H54 (cell line): ENCODE data around the gene CPD.
"Not testable (repeated sequence)": the region's sequence is repeated elsewhere in the genome, so short reads cannot be mapped to it uniquely, and the experiment has no call there.

ENCODE experiments used
- DNase-seq: peaks from one replicate; pipeline ENCODE4 v3.0.0; 2011; ENCODE audit warnings: low spot score, mixed read lengths; ENCODE audit not compliant: insufficient read length
- FAIRE-seq: peaks from 3 replicates; lab custom pipeline; 2011; peaks lifted over from hg19 to GRCh38; lab: Jason Lieb, UNC
- POLR2A ChIP-seq: IDR thresholded peaks from 2 replicates; pipeline ENCODE4 v1.6.1; 2011; ENCODE audit warnings: low read depth, mild to moderate bottlenecking, low read length

Gene CPD

GRCh38 chr17:30388321-30389179 is 9.8 kb downstream of the CPD start:
- no peak for FAIRE-seq
- no peak for DNase-seq
- no peak for TF ChIP-seq POLR2A

DNA sequence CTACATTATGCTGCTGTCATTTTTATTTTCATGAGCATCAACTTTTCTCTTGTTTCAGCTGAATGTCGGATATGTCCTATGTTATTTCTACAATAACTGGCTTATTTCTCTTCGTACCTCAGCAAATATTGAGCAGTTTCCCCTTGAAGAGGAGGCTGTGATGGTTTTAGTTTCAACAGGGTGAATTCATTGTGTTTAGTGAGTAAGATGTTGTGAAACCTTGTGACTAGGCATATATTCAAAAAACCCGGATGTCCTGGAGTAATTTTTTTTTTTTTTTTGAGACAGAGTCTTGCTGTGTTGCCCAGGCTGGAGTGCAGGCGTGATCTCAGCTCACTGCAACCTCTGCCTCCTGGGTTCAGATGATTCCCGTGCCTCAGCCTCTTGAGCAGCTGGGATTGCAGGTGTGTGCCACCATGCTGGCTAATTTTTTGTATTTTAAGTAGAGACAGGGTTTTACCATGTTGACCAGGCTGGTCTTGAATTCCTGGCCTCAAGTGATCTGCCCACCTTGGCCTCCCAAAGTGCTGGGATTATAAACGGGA is 11.1 kb downstream of the CPD start:
- FAIRE-seq (no peak), DNase-seq (no peak)
- no peak for TF ChIP-seq POLR2A

DNA sequence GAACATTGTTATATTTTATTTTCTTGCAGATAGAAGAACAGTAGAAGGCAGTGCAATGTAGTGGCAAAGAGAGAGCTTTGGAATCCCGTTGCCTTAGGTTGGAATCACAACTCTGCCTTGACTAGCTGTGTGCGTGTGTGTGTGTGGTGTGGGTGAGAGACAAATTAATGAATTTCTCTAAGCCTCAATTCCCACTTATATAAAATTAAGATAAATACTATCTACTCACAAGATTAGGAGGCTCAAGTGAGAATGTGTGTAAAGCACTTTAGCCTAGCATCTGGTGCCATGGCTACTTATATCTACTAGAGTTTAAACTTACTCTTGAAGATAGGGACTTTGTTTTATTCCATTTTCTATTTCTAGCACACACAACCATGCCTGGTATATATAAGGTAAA is 12.8 kb downstream of the CPD start:
- FAIRE-seq (no peak), DNase-seq (no peak)
- TF ChIP-seq POLR2A = no peak

GRCh38 chr17:30393491-30393890 is 14.8 kb downstream of the CPD start:
- DNase-seq (no peak), FAIRE-seq (no peak)
- no peak for TF ChIP-seq POLR2A

DNA sequence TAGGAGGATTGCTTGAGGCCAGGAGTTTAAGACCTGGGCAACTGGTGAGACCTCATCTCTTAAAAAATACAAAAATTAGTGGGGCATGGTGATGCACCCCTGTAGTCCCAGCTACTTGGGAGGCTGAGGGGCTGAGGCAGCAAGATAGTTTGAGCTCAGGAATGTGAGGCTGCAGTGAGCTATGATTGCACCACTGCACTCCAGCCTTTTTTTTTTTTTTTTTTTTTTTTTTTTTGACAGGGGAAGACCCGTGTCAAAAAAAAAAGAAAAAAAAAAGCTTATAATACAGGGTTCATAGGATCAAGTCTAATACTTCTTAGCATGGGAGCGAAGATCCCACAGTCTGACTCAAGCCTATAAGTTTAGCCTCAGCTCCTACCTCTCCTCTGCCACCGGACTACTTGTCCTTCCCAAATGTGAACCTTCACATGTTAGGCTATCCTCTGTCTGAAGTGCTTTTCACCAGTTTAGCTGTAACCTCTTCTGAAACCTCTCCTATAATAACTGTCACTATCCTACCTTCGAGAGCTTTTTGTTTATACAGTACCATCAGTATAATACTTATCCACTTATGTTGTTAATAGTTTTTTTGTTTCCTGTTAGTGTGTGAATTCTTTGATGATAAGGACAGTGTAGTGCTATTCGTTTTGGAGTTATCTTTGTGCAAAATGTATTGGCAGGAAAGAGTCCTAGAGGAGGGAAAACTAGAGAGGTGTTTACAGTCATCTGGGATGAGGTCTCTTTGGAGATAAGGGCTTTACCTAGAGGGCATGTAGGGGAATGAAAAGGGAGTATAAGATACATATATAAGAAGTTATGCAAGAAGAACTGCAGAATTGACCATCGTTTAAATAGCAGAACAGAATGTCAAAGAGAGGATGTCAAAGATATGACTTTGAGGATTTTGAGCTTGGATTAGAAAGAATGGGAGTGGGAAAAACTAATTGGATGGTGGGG is 15.5 kb downstream of the CPD start:
- no peak for DNase-seq
- FAIRE-seq = no peak
- TF ChIP-seq POLR2A = no peak

DNA sequence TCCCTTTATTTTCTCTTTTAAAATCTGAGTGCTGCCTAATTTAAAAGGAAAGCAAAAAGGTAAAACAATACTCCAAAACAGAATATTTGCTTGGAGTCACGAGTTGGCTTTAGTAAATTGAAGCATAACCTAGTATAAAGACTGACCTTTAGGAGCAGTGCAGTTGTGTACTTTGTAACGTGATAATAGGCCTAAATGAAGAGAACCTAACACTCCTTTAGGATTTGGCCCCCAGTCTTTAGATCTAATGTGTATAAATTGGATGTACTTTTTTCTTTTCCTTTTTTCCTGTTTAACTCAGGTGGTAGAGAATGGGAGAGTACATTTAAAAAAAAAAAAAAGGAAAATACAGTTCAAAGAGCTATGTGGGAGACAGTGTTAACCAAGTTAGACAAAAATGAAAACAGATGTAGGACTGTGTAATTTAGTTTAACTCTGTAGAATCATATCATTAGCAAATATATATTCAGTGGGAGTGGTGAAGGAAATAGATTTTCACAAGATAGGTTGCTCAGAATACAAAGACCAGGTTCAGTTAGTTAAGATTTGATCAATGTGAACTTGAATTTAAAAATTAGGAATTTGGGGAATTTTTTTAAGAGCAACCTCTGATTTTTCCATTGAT is 16.8 kb downstream of the CPD start:
- no peak for TF ChIP-seq POLR2A
- DNase-seq (no peak), FAIRE-seq (no peak)

- FAIRE-seq (no peak), DNase-seq (no peak)
- TF ChIP-seq POLR2A = no peak
These were observed 17.4 kb downstream of the CPD start for GRCh38 chr17:30396129-30396528.

GRCh38 chr17:30396612-30397011 is 17.9 kb downstream of the CPD start:
- TF ChIP-seq POLR2A = no peak
- FAIRE-seq (no peak), DNase-seq (no peak)

GRCh38 chr17:30398328-30399041 is 19.8 kb downstream of the CPD start:
- no peak for TF ChIP-seq POLR2A
- FAIRE-seq (no peak), DNase-seq (no peak)

GRCh38 chr17:30401097-30401496 is 22.4 kb downstream of the CPD start:
- no peak for TF ChIP-seq POLR2A
- FAIRE-seq (no peak), DNase-seq (no peak)

- TF ChIP-seq POLR2A = no peak
- DNase-seq (no peak), FAIRE-seq (no peak)
These were observed 26.4 kb downstream of the CPD start for GRCh38 chr17:30405161-30405560.

DNA sequence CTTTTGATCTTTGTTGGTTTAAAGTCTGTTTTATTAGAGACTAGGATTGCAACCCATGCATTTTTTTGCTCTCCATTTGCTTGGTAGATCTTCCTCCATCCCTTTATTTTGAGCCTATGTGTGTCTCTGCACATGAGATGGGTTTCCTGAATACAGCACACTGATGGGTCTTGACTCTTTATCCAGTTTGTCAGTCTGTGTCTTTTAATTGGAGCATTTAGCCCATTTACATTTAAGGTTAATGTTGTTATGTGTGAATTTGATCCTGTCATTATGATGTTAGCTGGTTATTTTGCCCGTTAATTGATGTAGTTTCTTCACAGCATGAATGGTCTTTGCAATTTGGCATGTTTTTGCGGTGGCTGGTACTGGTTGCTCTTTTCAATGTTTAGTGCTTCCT is 31.9 kb downstream of the CPD start:
- not testable (repeated sequence) for DNase-seq, FAIRE-seq

DNA sequence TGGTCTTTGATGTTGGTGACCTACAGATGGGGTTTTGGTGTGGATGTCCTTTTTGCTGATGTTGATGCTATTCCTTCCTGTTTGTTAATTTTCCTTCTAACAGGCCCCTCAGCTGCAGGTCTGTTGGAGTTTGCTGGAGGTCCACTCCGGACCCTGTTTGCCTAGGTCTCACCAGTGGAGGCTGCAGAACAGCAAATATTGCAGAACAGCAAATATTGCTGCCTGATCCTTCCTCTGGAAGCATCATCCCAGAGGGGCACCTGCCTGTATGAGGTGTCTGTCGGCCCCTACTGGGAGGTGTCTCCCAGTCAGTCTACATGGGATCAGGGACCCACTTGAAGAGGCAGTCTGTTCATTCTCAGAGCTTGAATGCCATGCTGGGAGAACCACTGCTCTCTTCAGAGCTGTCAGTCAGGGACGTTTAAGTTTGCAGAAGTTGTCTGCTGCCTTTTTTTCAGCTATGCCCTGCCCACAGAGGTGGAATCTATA is 33.3 kb downstream of the CPD start:
- not testable (repeated sequence) for DNase-seq, FAIRE-seq
